Right ventricle myocardium inferior (tissue), 1 donor: ENCODE measurements around the gene PRDM12. TPM values are rescaled to one million over a fixed set of nuclear protein-coding genes. Genes with fewer than 3 reads are reported as not detected.

Source experiments
- ATAC-seq: fragments of 200-7000 bp; cut with Tn5 transposase; one replicate; pipeline ENCODE4 v1.9.1; 2020; ENCODE audit warnings: mild to moderate bottlenecking, moderate library complexity
- DNase-seq: peaks from one replicate; pipeline ENCODE4 v3.0.0; 2021; ENCODE audit errors: missing footprints
- intact Hi-C: fragments of 100-400 bp; cut with DNase I; formaldehyde crosslinking; loops from one replicate; pipeline ENCODE4 v1.11.0; 2022
- total RNA-seq: library from RNA; stranded (reverse); fragmentation: NEBNext Ultra II Directional; extraction: Animal tissue kit (Norgen Biotek cat#: 25700); gene quantifications from one replicate; pipeline ENCODE4 v1.2.1, GENCODE V29; 2021
- donor health status: DM: no; HTN: yes; CAD: no; lungs with severe emphysema.

The PRDM12 gene
- total RNA-seq, 1 donor from 2014 or later, result not detected

- intact Hi-C loops, result loop anchor here (5.0 kb wide), 1 partner anchor 182 kb away; no protein-coding TSS in a partner anchor
- peak; percentile 32 for DNase-seq
Measured at GRCh38 chr9:130634801-130635200, 29.6 kb upstream of the PRDM12 start.

GRCh38 chr9:130635306-130635705 is 29.1 kb upstream of the PRDM12 start:
- intact Hi-C loops, result no loop called here
- no peak for ATAC-seq
- DNase-seq, result no peak

More at GRCh38 chr9:130634801-130635200, 29.6 kb upstream of the PRDM12 start:
- no peak for ATAC-seq

GRCh38 chr9:130635721-130636647 is 28.4 kb upstream of the PRDM12 start:
- ATAC-seq, result no peak
- intact Hi-C loops, result no loop called here
- DNase-seq, result peak; percentile 34

- peak; percentile 17 for DNase-seq
- intact Hi-C loops, result no loop called here
- ATAC-seq, result no peak
Measured at GRCh38 chr9:130636648-130637020, 27.8 kb upstream of the PRDM12 start.

GRCh38 chr9:130638284-130639123 is 25.9 kb upstream of the PRDM12 start:
- intact Hi-C loops, result no loop called here
- DNase-seq, result peak; percentile 37
- ATAC-seq, result no peak

- intact Hi-C loops, result no loop called here
- DNase-seq, result peak; percentile 61
- ATAC-seq, result no peak
Measured at GRCh38 chr9:130639124-130639765, 25.1 kb upstream of the PRDM12 start.

GRCh38 chr9:130639866-130640555 is 24.4 kb upstream of the PRDM12 start:
- intact Hi-C loops, result no loop called here
- peak; percentile 33 for DNase-seq
- ATAC-seq, result no peak

- DNase-seq, result peak; percentile 1
- intact Hi-C loops, result no loop called here
Measured at GRCh38 chr9:130640681-130641080, 23.7 kb upstream of the PRDM12 start.

GRCh38 chr9:130642926-130643325 is 21.5 kb upstream of the PRDM12 start:
- intact Hi-C loops, result no loop called here
- no peak for ATAC-seq

More at GRCh38 chr9:130640681-130641080, 23.7 kb upstream of the PRDM12 start:
- no peak for ATAC-seq

GRCh38 chr9:130651221-130651620 is 13.2 kb upstream of the PRDM12 start:
- intact Hi-C loops, result no loop called here
- peak; percentile 53 for DNase-seq

More at GRCh38 chr9:130642926-130643325, 21.5 kb upstream of the PRDM12 start:
- peak; percentile 22 for DNase-seq

GRCh38 chr9:130651752-130652151 is 12.6 kb upstream of the PRDM12 start:
- intact Hi-C loops, result no loop called here
- no peak for ATAC-seq
- peak; percentile 26 for DNase-seq

More at GRCh38 chr9:130651221-130651620, 13.2 kb upstream of the PRDM12 start:
- ATAC-seq, result no peak

- intact Hi-C loops, result no loop called here
- DNase-seq, result peak; percentile 30
Measured at GRCh38 chr9:130654879-130655278, 9.5 kb upstream of the PRDM12 start.

GRCh38 chr9:130658893-130659698 is 5.3 kb upstream of the PRDM12 start:
- intact Hi-C loops, result no loop called here
- ATAC-seq (no peak), DNase-seq (peak; percentile 21)

More at GRCh38 chr9:130654879-130655278, 9.5 kb upstream of the PRDM12 start:
- ATAC-seq, result no peak

GRCh38 chr9:130659699-130660248 is 4.6 kb upstream of the PRDM12 start:
- DNase-seq (peak; percentile 34), ATAC-seq (no peak)
- intact Hi-C loops, result no loop called here

- no peak for ATAC-seq
- DNase-seq, result no peak
- intact Hi-C loops, result no loop called here
Measured at GRCh38 chr9:130660326-130660682, 4.1 kb upstream of the PRDM12 start.

- intact Hi-C loops, result no loop called here
- ATAC-seq, result no peak
- DNase-seq, result peak; percentile 57
Measured at GRCh38 chr9:130660683-130661450, 3.5 kb upstream of the PRDM12 start.
